GM10248 (cell line): ENCODE measurements around the gene AP4M1.

Source experiments
- CTCF ChIA-PET: fragments of 300-600 bp; sonication (Branson Sonifier 250); formaldehyde crosslinking; extraction: SDS; loops from one replicate; lab custom pipeline; 2021; ENCODE audit warnings: antibody characterized with exemption; lab: Yijun Ruan, JAX
- POLR2A ChIA-PET: fragments of 350-650 bp; sonication (Branson Sonifier 250); formaldehyde crosslinking; extraction: SDS; loops from one replicate; lab custom pipeline; 2020; ENCODE audit warnings: antibody characterized with exemption; lab: Yijun Ruan, JAX
- DNase-seq: peaks from one replicate; pipeline ENCODE4 v3.0.0; 2012; ENCODE audit errors: extremely low spot score
- CTCF ChIP-seq: IDR thresholded peaks from 2 replicates; pipeline ENCODE4 v1.5.1; 2012; ENCODE audit warnings: mild to moderate bottlenecking, low read depth; ENCODE audit errors: extremely low read depth, missing control alignments, control extremely low read depth

Gene AP4M1

GRCh38 chr7:100089458-100090196 lies 11.8 kb upstream of the AP4M1 start:
- CTCF ChIA-PET = interaction anchor here (0.8 to 1.2 kb wide), 2 partner anchors 110 to 128 kb away, joined by 3 read pairs; no protein-coding TSS in a partner anchor
- TF ChIP-seq CTCF = no peak
- no peak for DNase-seq

DNA sequence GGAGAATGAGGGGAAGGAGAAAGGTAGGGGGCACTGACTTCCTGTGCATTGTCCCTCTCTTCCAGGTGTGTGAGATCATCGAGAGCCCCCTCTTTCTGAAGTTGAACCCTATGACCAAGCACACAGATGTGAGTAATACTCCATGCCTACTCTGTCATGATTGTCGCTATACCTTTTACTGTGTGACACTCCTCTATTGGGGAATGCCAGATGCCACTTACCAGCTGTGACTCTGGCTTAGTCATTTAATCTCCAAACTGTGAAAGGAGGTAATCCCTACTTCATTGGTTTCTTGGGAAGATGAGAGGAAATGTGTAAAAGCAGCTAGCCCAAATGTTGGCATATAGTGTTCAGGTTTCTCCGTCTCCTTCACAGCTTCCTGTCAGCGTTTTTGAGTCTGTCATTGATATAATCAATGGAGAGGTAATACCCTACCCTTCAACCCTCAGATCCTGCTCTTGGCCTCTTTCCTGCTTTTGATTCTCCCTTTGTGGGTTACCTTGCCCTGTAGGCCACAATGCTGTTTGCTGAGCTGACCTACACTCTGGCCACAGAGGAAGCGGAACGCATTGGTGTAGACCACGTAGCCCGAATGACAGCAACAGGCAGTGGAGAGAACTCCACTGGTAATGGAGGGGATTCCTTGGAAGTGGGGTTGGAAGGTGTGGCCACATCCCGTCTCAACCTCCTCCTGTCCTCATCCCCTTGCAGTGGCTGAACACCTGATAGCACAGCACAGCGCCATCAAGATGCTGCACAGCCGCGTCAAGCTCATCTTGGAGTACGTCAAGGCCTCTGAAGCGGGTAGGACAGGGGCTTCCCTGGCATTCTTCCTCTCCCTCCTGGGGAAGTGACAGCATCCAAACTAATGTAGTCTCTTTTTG lies 10.7 kb upstream of the AP4M1 start:
- DNase-seq = no peak
- POLR2A ChIA-PET = interaction anchor here (1.3 kb wide), 2 partner anchors 8 to 11 kb away, joined by 3 to 4 read pairs; partner anchors contain the start of gene AP4M1
- CTCF ChIA-PET = interaction anchor here (1.0 kb wide), 1 partner anchor 96 kb away, joined by 3 read pairs; no protein-coding TSS in a partner anchor

More at GRCh38 chr7:100089458-100090196, 11.8 kb upstream of the AP4M1 start:
- POLR2A ChIA-PET = interaction anchor here (1.3 kb wide), 1 partner anchor 12 kb away, joined by 3 read pairs; the partner anchor contains the start of gene AP4M1

DNA sequence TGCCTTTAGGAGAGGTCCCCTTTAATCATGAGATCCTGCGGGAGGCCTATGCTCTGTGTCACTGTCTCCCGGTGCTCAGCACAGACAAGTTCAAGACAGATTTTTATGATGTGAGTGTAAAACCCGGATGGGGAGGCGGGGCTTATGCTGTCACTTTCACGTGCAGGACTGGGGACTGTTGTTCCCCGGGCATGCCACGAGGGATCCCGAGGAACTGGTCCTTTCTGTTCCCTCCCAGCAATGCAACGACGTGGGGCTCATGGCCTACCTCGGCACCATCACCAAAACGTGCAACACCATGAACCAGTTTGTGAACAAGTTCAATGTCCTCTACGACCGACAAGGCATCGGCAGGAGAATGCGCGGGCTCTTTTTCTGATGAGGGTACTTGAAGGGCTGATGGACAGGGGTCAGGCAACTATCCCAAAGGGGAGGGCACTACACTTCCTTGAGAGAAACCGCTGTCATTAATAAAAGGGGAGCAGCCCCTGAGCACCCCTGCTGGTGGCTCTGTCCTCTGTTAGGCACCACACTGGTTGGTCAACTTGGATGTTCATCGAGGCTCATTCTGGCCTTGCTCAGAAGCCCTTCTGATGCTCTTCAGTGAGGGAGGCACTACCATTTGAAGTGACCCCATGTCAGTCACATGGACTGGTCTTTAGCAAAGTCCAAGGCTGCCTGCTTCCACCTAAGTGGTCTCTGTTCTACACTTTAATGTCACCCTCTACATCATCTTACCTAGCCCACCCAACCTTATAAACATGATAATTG lies 9.8 kb upstream of the AP4M1 start:
- CTCF ChIA-PET = interaction anchor here (1.0 to 1.8 kb wide), 2 partner anchors 9 to 97 kb away, joined by 3 to 6 read pairs; no protein-coding TSS in a partner anchor
- no peak for DNase-seq
- POLR2A ChIA-PET = interaction anchor here (1.0 to 2.1 kb wide), 3 partner anchors 9 to 11 kb away, joined by 3 to 7 read pairs (median 4); partner anchors contain the start of gene AP4M1
- TF ChIP-seq CTCF = no peak

More for the DNA sequence above, 10.7 kb upstream of the AP4M1 start:
- no peak for TF ChIP-seq CTCF

GRCh38 chr7:100093054-100093453 lies 8.4 kb upstream of the AP4M1 start:
- CTCF ChIA-PET = interaction anchor here (1.8 kb wide), 1 partner anchor 11 kb away, joined by 6 read pairs; no protein-coding TSS in a partner anchor
- DNase-seq = no peak
- TF ChIP-seq CTCF = no peak
- POLR2A ChIA-PET = interaction anchor here (2.1 kb wide), 1 partner anchor 9 kb away, joined by 7 read pairs; the partner anchor contains the start of gene AP4M1

DNA sequence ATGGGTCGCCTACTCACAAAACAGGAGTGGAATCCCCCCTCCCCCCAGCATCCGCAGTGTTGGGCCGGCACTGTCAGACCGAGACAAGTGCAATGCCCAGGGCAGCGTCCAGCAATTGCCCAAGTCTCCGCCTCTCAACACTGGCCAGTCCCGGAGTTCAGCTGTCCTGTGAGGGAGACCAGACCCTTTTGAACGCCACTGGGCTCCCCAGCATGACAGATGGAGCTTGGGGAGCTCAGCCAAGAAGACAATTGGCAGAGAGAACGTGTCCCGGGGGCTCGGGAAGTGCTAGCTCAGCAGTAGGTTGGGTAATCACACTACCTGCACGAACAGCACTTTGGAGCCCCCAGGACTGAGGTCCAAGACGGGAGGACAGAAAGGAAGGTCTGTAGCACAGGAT lies 7.9 kb upstream of the AP4M1 start:
- CTCF ChIA-PET = interaction anchor here (1.8 kb wide), 1 partner anchor 11 kb away, joined by 6 read pairs; no protein-coding TSS in a partner anchor
- DNase-seq = no peak
- no peak for TF ChIP-seq CTCF
- POLR2A ChIA-PET = interaction anchor here (2.1 kb wide), 1 partner anchor 9 kb away, joined by 7 read pairs; the partner anchor contains the start of gene AP4M1
